GM23338 (cell line): Measurements from ENCODE around the gene UNC79. TPM values are rescaled to one million over a fixed set of nuclear protein-coding genes. Genes with fewer than 3 reads are reported as not detected.

Experiments used
- ATAC-seq: fragments of 200-7000 bp; cut with Tn5 transposase; 3 replicates; pipeline ENCODE4 v1.9.1; 2020
- DNase-seq: peaks from one replicate; pipeline ENCODE4 v3.0.0-alpha.2; 2015; ENCODE audit warnings: low spot score
- H2AFZ ChIP-seq: fragments of 200-600 bp; sonication (generic); 2 replicates; pipeline ENCODE4 v1.8.0; 2016; ENCODE audit warnings: antibody characterized with exemption, mild to moderate bottlenecking, moderate library complexity
- H3F3A ChIP-seq: fragments of 200-600 bp; sonication (generic); replicated peaks from 2 replicates; pipeline ENCODE4 v1.8.0; 2017; ENCODE audit warnings: antibody characterized with exemption, mixed run types, low read depth
- H3K27ac ChIP-seq: fragments of 200-600 bp; sonication (generic); 2 replicates; pipeline ENCODE4 v1.6.1; 2016; ENCODE audit warnings: low read depth
- H3K27me3 ChIP-seq: fragments of 200-600 bp; sonication (generic); 2 replicates; pipeline ENCODE4 v1.8.0; 2016; ENCODE audit warnings: mild to moderate bottlenecking, mixed run types, moderate library complexity; ENCODE audit not compliant: insufficient read depth
- H3K36me3 ChIP-seq: fragments of 200-600 bp; sonication (generic); 2 replicates; pipeline ENCODE4 v1.8.0; 2016; ENCODE audit warnings: mild to moderate bottlenecking; ENCODE audit not compliant: insufficient read depth
- H3K4me1 ChIP-seq: fragments of 200-600 bp; sonication (generic); 2 replicates; pipeline ENCODE4 v1.8.0; 2016; ENCODE audit warnings: mild to moderate bottlenecking, moderate library complexity; ENCODE audit not compliant: insufficient read depth
- H3K4me2 ChIP-seq: fragments of 200-600 bp; sonication (generic); 2 replicates; pipeline ENCODE4 v1.7.1; 2017; ENCODE audit warnings: mixed run types
- H3K4me3 ChIP-seq: fragments of 200-600 bp; sonication (generic); 2 replicates; pipeline ENCODE4 v1.6.1; 2016; ENCODE audit warnings: mixed run types
- H3K79me2 ChIP-seq: fragments of 200-600 bp; sonication (generic); replicated peaks from 2 replicates; pipeline ENCODE4 v1.8.0; 2017; ENCODE audit warnings: mild to moderate bottlenecking; ENCODE audit not compliant: insufficient read depth
- H3K9me2 ChIP-seq: fragments of 200-600 bp; sonication (generic); 2 replicates; pipeline ENCODE4 v1.8.0; 2017; ENCODE audit not compliant: insufficient read depth
- H4K20me1 ChIP-seq: fragments of 200-600 bp; sonication (generic); replicated peaks from 2 replicates; pipeline ENCODE4 v1.8.0; 2017; ENCODE audit warnings: mild to moderate bottlenecking; ENCODE audit not compliant: insufficient read depth
- H3K27ac Mint-ChIP-seq: 2 replicates; pipeline ENCODE4 v1.8.0; 2020; ENCODE audit warnings: inconsistent platforms, mild to moderate bottlenecking, moderate library complexity, mixed read lengths
- H3K27me3 Mint-ChIP-seq: 3 replicates; pipeline ENCODE4 v1.8.0; 2022; ENCODE audit warnings: low read depth, mild to moderate bottlenecking, moderate library complexity, mixed read lengths, inconsistent platforms; ENCODE audit not compliant: insufficient read depth, poor library complexity
- H3K36me3 Mint-ChIP-seq: 3 replicates; pipeline ENCODE4 v1.8.0; 2021; ENCODE audit warnings: low read depth, mild to moderate bottlenecking, inconsistent platforms, moderate library complexity, mixed read lengths
- H3K4me1 Mint-ChIP-seq: 3 replicates; pipeline ENCODE4 v1.8.0; 2020; ENCODE audit warnings: mild to moderate bottlenecking, inconsistent platforms, mixed read lengths
- H3K4me3 Mint-ChIP-seq: 3 replicates; pipeline ENCODE4 v1.8.0; 2021; ENCODE audit warnings: moderate library complexity, mild to moderate bottlenecking, inconsistent platforms, mixed read lengths
- H3K9me3 Mint-ChIP-seq: 3 replicates; pipeline ENCODE4 v1.8.0; 2020; ENCODE audit warnings: moderate library complexity, mild to moderate bottlenecking, inconsistent platforms, mixed read lengths
- CREB1 ChIP-seq: fragments of 250-450 bp; sonication (Bioruptor Pico); IDR thresholded peaks from 2 replicates; pipeline ENCODE4 v1.5.0; 2020; ENCODE audit warnings: low read depth, mild to moderate bottlenecking, moderate library complexity
- EZH2 ChIP-seq: fragments of 200-600 bp; sonication (generic); IDR thresholded peaks from one replicate; pipeline ENCODE4 v1.8.0; 2017; ENCODE audit warnings: antibody characterized with exemption, mild to moderate bottlenecking, low read depth; ENCODE audit not compliant: unreplicated experiment
- EZH2phosphoT487 ChIP-seq: fragments of 200-600 bp; sonication (generic); IDR thresholded peaks from one replicate; pipeline ENCODE4 v1.8.1; 2018; ENCODE audit warnings: antibody characterized with exemption; ENCODE audit not compliant: unreplicated experiment
- JUNB ChIP-seq: IDR thresholded peaks from one replicate; pipeline ENCODE4 v1.6.1; 2016; ENCODE audit warnings: antibody characterized with exemption; ENCODE audit not compliant: unreplicated experiment
- NANOG ChIP-seq: IDR thresholded peaks from 2 replicates; pipeline ENCODE4 v1.6.1; 2016; ENCODE audit warnings: antibody characterized with exemption, borderline replicate concordance
- POLR2AphosphoS5 ChIP-seq: IDR thresholded peaks from 2 replicates; pipeline ENCODE4 v1.6.1; 2016; ENCODE audit warnings: antibody characterized with exemption, low read depth
- ZNF114 ChIP-seq: fragments of 250-450 bp; sonication (Bioruptor Pico); IDR thresholded peaks from 2 replicates; pipeline ENCODE4 v1.5.0; 2020; ENCODE audit warnings: mild to moderate bottlenecking, moderate library complexity
- ZNF331 ChIP-seq: fragments of 250-450 bp; sonication (Bioruptor Pico); IDR thresholded peaks from 2 replicates; pipeline ENCODE4 v1.5.0; 2020; ENCODE audit warnings: low read depth, mild to moderate bottlenecking, moderate library complexity
- polyA plus RNA-seq: library from polyadenylated mRNA; unstranded; fragments of >200 nt; fragmentation: Nextera tagmentation; extraction: Ambion mirVana; gene quantifications from 2 replicates; pipeline ENCODE4 v1.2.1, GENCODE V29; 2016
- total RNA-seq: library from RNA; depleted of rRNA; stranded (reverse); fragments of >200 nt; shearing (Covaris generic); gene quantifications from 2 replicates; pipeline ENCODE4 v1.2.3, GENCODE V29; 2014
- TF ChIP-seq, protein P1 (sequence below): IDR thresholded peaks from one replicate; pipeline ENCODE4 v1.6.1; 2018; ENCODE audit warnings: antibody characterized with exemption; ENCODE audit not compliant: unreplicated experiment
- TF ChIP-seq, protein P2 (sequence below), 2 experiments: fragments of 200-600 bp in 1 of 2; sonication (generic) in 1 of 2; conservative IDR thresholded peaks; 2 replicates each; pipeline versions ENCODE4 v1.5.1 to v1.6.1; 2016 to 2017; ENCODE audit warnings: antibody characterized with exemption in 2 of 2, low read depth in 2 of 2, mild to moderate bottlenecking in 2 of 2, moderate library complexity in 1 of 2
- TF ChIP-seq, protein P3 (sequence below): fragments of 250-450 bp; sonication (Bioruptor Pico); IDR thresholded peaks from 2 replicates; pipeline ENCODE4 v1.5.0; 2020; ENCODE audit warnings: mild to moderate bottlenecking, moderate library complexity

Gene UNC79
- total and polyA plus RNA-seq, 2 experiments from 2014 or later: 1.8 to 3.6 TPM

DNA sequence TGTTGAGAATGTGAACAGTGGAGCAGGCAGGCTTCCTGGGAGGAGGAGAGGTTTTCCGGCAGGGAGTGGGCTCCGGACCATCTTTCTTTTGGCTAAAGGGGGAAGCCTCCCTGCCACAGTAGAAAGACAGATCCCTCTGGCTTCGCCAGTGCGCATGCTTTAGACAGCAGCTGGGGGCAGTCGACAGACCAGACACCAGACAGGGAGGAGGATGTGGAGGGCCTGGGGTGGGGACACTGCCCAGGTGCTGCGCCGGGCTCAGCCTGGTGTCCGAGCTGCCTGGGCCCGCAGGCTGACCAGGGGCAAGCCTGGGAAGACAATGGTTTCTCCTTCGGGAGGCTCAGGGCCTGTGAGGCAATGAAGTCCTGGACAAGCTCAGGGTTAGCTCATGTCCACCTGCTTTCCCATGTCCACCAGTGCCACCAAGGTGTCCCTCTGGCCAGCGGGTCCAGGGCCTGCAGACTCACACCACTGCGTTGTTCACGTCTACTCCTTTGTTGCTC, 290.3 kb downstream of the UNC79 start:
- peaks cover 3% of the 10 kb centered on the region for H3K27me3 Mint-ChIP-seq
- no peak for TF ChIP-seq CREB1
- Histone ChIP-seq H2AFZ (no peak overlapping the region), H3K36me3 (no peaks in the 10 kb centered on the region), H3K79me2 (no peaks in the 10 kb centered on the region), H3K27ac (no peak overlapping the region), H3K9me2 (no peaks in the 10 kb centered on the region), H4K20me1 (no peaks in the 10 kb centered on the region), H3K4me2 (no peak overlapping the region), H3K27me3 (no peaks in the 10 kb centered on the region), H3K4me3 (no peak overlapping the region), H3F3A (no peaks in the 10 kb centered on the region), H3K4me1 (no peaks in the 10 kb centered on the region)
- ATAC-seq: no peak
- H3K36me3 Mint-ChIP-seq: no peaks in the 10 kb centered on the region; the same call in 2 of the 3 replicates
- H3K9me3 Mint-ChIP-seq: no peaks in the 10 kb centered on the region
- no peak overlapping the region for H3K27ac Mint-ChIP-seq
- H3K4me3 Mint-ChIP-seq: no peak overlapping the region
- peaks cover 13% of the 10 kb centered on the region for H3K4me1 Mint-ChIP-seq
- DNase-seq: no peak

DNA sequence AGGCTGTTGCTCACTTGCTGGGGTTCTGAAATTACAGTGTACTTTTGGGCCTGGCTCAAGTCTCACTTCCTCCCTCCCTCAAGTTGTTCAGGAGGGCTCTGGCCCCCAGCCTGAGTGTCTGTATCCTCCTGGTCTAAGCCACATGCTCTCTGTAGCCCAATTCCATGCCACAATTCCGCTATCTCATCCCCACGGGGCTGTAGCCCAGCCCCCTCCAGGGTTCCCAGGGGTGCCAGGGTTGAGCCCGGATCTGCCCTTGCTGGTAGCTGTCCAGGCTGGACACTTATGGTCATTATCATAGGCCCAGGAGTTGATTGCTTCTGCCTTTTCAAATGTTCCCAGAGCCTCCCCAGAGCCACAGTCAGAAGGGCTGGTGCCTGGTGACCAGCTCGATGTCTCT, 292.3 kb downstream of the UNC79 start:
- Histone ChIP-seq H3K4me2 (no peak overlapping the region), H3K4me3 (no peak overlapping the region), H3K36me3 (no peaks in the 10 kb centered on the region), H3K4me1 (no peaks in the 10 kb centered on the region), H3K79me2 (no peaks in the 10 kb centered on the region), H3K27ac (no peak overlapping the region), H3K9me2 (no peaks in the 10 kb centered on the region), H3F3A (no peaks in the 10 kb centered on the region), H4K20me1 (no peaks in the 10 kb centered on the region), H2AFZ (no peak overlapping the region), H3K27me3 (no peaks in the 10 kb centered on the region)
- H3K36me3 Mint-ChIP-seq: no peaks in the 10 kb centered on the region; the same call in 2 of the 3 replicates
- no peaks in the 10 kb centered on the region for H3K9me3 Mint-ChIP-seq
- ATAC-seq: no peak
- H3K4me3 Mint-ChIP-seq: no peak overlapping the region
- H3K4me1 Mint-ChIP-seq: peaks cover 13% of the 10 kb centered on the region
- H3K27me3 Mint-ChIP-seq: peaks cover 3% of the 10 kb centered on the region
- no peak for DNase-seq
- no peak overlapping the region for H3K27ac Mint-ChIP-seq
- no peak for TF ChIP-seq EZH2phosphoT487
- TF ChIP-seq, protein P1, sequence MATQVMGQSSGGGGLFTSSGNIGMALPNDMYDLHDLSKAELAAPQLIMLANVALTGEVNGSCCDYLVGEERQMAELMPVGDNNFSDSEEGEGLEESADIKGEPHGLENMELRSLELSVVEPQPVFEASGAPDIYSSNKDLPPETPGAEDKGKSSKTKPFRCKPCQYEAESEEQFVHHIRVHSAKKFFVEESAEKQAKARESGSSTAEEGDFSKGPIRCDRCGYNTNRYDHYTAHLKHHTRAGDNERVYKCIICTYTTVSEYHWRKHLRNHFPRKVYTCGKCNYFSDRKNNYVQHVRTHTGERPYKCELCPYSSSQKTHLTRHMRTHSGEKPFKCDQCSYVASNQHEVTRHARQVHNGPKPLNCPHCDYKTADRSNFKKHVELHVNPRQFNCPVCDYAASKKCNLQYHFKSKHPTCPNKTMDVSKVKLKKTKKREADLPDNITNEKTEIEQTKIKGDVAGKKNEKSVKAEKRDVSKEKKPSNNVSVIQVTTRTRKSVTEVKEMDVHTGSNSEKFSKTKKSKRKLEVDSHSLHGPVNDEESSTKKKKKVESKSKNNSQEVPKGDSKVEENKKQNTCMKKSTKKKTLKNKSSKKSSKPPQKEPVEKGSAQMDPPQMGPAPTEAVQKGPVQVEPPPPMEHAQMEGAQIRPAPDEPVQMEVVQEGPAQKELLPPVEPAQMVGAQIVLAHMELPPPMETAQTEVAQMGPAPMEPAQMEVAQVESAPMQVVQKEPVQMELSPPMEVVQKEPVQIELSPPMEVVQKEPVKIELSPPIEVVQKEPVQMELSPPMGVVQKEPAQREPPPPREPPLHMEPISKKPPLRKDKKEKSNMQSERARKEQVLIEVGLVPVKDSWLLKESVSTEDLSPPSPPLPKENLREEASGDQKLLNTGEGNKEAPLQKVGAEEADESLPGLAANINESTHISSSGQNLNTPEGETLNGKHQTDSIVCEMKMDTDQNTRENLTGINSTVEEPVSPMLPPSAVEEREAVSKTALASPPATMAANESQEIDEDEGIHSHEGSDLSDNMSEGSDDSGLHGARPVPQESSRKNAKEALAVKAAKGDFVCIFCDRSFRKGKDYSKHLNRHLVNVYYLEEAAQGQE: no peak
- TF ChIP-seq ZNF114 (CRISPR knock-in tag): no peak
- no peak for TF ChIP-seq NANOG
- TF ChIP-seq EZH2: no peak
- TF ChIP-seq CREB1: no peak
- no peak for TF ChIP-seq JUNB
- TF ChIP-seq, protein P2, sequence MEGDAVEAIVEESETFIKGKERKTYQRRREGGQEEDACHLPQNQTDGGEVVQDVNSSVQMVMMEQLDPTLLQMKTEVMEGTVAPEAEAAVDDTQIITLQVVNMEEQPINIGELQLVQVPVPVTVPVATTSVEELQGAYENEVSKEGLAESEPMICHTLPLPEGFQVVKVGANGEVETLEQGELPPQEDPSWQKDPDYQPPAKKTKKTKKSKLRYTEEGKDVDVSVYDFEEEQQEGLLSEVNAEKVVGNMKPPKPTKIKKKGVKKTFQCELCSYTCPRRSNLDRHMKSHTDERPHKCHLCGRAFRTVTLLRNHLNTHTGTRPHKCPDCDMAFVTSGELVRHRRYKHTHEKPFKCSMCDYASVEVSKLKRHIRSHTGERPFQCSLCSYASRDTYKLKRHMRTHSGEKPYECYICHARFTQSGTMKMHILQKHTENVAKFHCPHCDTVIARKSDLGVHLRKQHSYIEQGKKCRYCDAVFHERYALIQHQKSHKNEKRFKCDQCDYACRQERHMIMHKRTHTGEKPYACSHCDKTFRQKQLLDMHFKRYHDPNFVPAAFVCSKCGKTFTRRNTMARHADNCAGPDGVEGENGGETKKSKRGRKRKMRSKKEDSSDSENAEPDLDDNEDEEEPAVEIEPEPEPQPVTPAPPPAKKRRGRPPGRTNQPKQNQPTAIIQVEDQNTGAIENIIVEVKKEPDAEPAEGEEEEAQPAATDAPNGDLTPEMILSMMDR (conservative IDR thresholded peaks at IDR 0.05; ENCODE audit: low read depth in 2 of 2): no peak
- no peak for TF ChIP-seq POLR2AphosphoS5
- TF ChIP-seq ZNF331 (CRISPR knock-in tag): no peak
- TF ChIP-seq, protein P3, sequence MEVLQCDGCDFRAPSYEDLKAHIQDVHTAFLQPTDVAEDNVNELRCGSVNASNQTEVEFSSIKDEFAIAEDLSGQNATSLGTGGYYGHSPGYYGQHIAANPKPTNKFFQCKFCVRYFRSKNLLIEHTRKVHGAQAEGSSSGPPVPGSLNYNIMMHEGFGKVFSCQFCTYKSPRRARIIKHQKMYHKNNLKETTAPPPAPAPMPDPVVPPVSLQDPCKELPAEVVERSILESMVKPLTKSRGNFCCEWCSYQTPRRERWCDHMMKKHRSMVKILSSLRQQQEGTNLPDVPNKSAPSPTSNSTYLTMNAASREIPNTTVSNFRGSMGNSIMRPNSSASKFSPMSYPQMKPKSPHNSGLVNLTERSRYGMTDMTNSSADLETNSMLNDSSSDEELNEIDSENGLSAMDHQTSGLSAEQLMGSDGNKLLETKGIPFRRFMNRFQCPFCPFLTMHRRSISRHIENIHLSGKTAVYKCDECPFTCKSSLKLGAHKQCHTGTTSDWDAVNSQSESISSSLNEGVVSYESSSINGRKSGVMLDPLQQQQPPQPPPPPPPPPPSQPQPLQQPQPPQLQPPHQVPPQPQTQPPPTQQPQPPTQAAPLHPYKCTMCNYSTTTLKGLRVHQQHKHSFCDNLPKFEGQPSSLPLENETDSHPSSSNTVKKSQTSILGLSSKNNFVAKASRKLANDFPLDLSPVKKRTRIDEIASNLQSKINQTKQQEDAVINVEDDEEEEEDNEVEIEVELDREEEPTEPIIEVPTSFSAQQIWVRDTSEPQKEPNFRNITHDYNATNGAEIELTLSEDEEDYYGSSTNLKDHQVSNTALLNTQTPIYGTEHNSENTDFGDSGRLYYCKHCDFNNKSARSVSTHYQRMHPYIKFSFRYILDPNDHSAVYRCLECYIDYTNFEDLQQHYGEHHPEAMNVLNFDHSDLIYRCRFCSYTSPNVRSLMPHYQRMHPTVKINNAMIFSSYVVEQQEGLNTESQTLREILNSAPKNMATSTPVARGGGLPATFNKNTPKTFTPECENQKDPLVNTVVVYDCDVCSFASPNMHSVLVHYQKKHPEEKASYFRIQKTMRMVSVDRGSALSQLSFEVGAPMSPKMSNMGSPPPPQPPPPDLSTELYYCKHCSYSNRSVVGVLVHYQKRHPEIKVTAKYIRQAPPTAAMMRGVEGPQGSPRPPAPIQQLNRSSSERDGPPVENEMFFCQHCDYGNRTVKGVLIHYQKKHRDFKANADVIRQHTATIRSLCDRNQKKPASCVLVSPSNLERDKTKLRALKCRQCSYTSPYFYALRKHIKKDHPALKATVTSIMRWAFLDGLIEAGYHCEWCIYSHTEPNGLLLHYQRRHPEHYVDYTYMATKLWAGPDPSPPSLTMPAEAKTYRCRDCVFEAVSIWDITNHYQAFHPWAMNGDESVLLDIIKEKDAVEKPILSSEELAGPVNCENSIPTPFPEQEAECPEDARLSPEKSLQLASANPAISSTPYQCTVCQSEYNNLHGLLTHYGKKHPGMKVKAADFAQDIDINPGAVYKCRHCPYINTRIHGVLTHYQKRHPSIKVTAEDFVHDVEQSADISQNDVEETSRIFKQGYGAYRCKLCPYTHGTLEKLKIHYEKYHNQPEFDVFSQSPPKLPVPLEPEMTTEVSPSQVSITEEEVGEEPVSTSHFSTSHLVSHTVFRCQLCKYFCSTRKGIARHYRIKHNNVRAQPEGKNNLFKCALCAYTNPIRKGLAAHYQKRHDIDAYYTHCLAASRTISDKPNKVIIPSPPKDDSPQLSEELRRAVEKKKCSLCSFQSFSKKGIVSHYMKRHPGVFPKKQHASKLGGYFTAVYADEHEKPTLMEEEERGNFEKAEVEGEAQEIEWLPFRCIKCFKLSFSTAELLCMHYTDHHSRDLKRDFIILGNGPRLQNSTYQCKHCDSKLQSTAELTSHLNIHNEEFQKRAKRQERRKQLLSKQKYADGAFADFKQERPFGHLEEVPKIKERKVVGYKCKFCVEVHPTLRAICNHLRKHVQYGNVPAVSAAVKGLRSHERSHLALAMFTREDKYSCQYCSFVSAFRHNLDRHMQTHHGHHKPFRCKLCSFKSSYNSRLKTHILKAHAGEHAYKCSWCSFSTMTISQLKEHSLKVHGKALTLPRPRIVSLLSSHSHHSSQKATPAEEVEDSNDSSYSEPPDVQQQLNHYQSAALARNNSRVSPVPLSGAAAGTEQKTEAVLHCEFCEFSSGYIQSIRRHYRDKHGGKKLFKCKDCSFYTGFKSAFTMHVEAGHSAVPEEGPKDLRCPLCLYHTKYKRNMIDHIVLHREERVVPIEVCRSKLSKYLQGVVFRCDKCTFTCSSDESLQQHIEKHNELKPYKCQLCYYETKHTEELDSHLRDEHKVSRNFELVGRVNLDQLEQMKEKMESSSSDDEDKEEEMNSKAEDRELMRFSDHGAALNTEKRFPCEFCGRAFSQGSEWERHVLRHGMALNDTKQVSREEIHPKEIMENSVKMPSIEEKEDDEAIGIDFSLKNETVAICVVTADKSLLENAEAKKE (CRISPR knock-in tag): no peak
